IMR-90 (cell line): ENCODE results near the gene FRMD5.

Experiments
- BHLHE40 ChIP-seq: fragments of 150-350 bp; IDR thresholded peaks from 2 replicates; pipeline ENCODE4 v1.6.1; 2016; ENCODE audit warnings: mild to moderate bottlenecking, low read depth, low read length
- CEBPB ChIP-seq: IDR thresholded peaks from 2 replicates; pipeline ENCODE4 v1.6.1; 2012; ENCODE audit warnings: low read depth, low read length, improper control_type of control experiment
- CHD1 ChIP-seq: IDR thresholded peaks from 2 replicates; pipeline ENCODE4 v1.6.1; 2012; ENCODE audit warnings: low read depth, low read length, improper control_type of control experiment
- FOS ChIP-seq: fragments of 150-350 bp; IDR thresholded peaks from 2 replicates; pipeline ENCODE4 v1.6.1; 2016; ENCODE audit warnings: low read depth, low read length
- POLR2A ChIP-seq: IDR thresholded peaks from 2 replicates; pipeline ENCODE4 v1.6.1; 2012; ENCODE audit warnings: mild to moderate bottlenecking, low read depth, low read length
- RAD21 ChIP-seq: IDR thresholded peaks from 2 replicates; pipeline ENCODE4 v1.6.1; 2012; ENCODE audit warnings: low read length, improper control_type of control experiment
- TF ChIP-seq, protein P1 (sequence below): conservative IDR thresholded peaks from 2 replicates; pipeline ENCODE4 v1.5.1; 2012; ENCODE audit warnings: mild to moderate bottlenecking, low read depth, low read length, improper control_type of control experiment
- TF ChIP-seq, protein P2 (sequence below): fragments of 150-350 bp; IDR thresholded peaks from 2 replicates; pipeline ENCODE4 v1.6.1; 2017; ENCODE audit warnings: mild to moderate bottlenecking, antibody characterized with exemption, low read length, low read depth

DNA sequence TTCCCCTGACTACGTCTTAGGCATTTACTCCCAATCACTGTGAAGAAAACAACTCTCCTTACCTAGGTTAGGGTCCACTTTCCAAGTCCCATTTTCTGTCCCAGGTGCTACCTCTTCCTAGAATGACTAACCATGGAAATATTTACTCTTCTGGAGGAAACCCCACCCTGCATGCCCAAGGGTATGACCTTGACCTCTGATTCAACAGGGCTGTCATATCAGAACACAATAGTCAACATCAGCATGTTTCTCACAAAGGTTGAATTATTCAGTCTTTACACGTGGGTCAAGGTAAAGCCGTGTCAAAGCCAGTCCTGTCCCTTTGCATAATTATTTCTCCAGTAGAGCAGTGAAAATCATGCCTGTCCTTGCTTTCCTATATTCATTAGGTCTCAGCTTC, 4.3 kb upstream of the FRMD5 start:
- TF ChIP-seq FOS (no peak), RAD21 (no peak), BHLHE40 (no peak), POLR2A (no peak), CHD1 (no peak), CEBPB (no peak)
- TF ChIP-seq, protein P1, sequence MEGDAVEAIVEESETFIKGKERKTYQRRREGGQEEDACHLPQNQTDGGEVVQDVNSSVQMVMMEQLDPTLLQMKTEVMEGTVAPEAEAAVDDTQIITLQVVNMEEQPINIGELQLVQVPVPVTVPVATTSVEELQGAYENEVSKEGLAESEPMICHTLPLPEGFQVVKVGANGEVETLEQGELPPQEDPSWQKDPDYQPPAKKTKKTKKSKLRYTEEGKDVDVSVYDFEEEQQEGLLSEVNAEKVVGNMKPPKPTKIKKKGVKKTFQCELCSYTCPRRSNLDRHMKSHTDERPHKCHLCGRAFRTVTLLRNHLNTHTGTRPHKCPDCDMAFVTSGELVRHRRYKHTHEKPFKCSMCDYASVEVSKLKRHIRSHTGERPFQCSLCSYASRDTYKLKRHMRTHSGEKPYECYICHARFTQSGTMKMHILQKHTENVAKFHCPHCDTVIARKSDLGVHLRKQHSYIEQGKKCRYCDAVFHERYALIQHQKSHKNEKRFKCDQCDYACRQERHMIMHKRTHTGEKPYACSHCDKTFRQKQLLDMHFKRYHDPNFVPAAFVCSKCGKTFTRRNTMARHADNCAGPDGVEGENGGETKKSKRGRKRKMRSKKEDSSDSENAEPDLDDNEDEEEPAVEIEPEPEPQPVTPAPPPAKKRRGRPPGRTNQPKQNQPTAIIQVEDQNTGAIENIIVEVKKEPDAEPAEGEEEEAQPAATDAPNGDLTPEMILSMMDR = no peak
- TF ChIP-seq, protein P2, sequence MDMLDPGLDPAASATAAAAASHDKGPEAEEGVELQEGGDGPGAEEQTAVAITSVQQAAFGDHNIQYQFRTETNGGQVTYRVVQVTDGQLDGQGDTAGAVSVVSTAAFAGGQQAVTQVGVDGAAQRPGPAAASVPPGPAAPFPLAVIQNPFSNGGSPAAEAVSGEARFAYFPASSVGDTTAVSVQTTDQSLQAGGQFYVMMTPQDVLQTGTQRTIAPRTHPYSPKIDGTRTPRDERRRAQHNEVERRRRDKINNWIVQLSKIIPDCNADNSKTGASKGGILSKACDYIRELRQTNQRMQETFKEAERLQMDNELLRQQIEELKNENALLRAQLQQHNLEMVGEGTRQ = no peak
